Spleen (tissue), 7 donors: ENCODE data around the gene KLF16.
A peak's percentile ranks its signal among the peaks of the same experiment; 100 is the strongest.

Experiments
- POLR2AphosphoS5 ChIP-seq, 3 donors: sonication (generic); formaldehyde crosslinking; IDR thresholded peaks; one replicate each; pipeline ENCODE4 v1.5.1; 2017; ENCODE audit warnings: antibody characterized with exemption in 3 of 3
- TF ChIP-seq, protein P1 (sequence below), 11 experiments: fragments of 200-600 bp in 7 of 11; fragments of 450-650 bp in 4 of 11; sonication (generic) in 4 of 11; IDR thresholded peaks in 8 of 11; conservative IDR thresholded peaks in 3 of 11; 1 replicate in 7 of 11; 2 replicates in 4 of 11; pipeline versions ENCODE4 v1.4.0 to v1.8.0; 2016 to 2021; ENCODE audit warnings: antibody characterized with exemption in 11 of 11, inconsistent platforms in 4 of 11, mild to moderate bottlenecking in 1 of 11
- donor health status: DM: no; HTN: no; CAD: no; lungs with moderate emphysema.
- donor health status: DM: no; HTN: no; CAD: no.
- donor health status: DM: no; HTN: no; CAD: no.

DNA sequence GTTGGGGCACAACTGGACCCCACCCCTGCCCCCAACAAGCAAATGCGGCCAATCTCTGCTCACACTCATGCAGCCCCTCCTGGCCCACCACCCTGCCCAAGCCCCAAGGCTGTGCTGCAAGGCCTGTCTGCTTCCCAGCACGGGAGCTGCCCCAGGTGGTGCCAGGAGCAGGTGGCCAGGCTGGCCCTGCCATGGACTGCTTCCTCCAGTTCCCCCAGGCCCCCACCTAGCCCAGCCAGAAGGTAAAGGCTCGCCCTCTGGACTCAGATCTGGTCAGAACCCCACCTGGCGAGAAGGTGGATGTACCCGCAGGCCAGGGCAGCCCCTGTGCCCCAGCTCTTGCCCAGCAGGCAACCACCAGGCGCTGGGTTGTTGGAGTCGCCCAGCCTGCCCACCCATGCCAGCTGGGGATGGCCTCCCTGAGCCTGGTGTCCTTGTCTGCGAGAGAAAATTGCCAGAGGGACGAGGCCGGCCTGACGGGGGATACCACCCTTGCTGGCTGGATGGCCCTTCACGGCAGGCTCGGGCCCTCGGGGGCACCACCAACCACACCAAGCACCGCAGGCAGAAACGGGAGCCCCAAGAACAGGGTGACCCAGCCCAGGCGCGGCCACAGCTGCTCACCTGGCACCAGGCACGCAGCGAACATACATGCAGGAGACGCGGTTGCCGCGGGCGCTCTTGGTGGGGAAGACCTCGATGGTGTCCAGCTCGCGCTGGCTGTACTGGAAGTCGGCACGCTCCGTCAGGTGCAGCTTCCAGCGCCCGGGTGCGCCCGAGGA is 17.4 kb upstream of the KLF16 start:
- TF ChIP-seq POLR2AphosphoS5 (IDR thresholded peaks at IDR 0.05), result peak in 1 of 3 donors; percentile 18
- TF ChIP-seq, protein P1, sequence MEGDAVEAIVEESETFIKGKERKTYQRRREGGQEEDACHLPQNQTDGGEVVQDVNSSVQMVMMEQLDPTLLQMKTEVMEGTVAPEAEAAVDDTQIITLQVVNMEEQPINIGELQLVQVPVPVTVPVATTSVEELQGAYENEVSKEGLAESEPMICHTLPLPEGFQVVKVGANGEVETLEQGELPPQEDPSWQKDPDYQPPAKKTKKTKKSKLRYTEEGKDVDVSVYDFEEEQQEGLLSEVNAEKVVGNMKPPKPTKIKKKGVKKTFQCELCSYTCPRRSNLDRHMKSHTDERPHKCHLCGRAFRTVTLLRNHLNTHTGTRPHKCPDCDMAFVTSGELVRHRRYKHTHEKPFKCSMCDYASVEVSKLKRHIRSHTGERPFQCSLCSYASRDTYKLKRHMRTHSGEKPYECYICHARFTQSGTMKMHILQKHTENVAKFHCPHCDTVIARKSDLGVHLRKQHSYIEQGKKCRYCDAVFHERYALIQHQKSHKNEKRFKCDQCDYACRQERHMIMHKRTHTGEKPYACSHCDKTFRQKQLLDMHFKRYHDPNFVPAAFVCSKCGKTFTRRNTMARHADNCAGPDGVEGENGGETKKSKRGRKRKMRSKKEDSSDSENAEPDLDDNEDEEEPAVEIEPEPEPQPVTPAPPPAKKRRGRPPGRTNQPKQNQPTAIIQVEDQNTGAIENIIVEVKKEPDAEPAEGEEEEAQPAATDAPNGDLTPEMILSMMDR (IDR thresholded peaks at IDR 0.05 in 8 of 11, conservative IDR thresholded peaks at IDR 0.05 in 3 of 11), result no peak
